Skin of body (tissue), 3 donors: ENCODE data around the gene CYP1A2. TPM values are rescaled to one million over a fixed set of nuclear protein-coding genes. Genes with fewer than 3 reads are reported as not detected.

Experiments
- DNase-seq: peaks from one replicate; lab custom pipeline; 2025; lab: John Stamatoyannopoulos, UW
- small RNA-seq: library from RNA; depleted of rRNA; stranded (forward); fragments of <200 nt; gene quantifications from one replicate; pipeline ENCODE3, GENCODE V24; 2014; ENCODE audit warnings: low replicate concordance
- total RNA-seq: library from RNA; depleted of rRNA; stranded (reverse); fragments of >200 nt; gene quantifications from one replicate; pipeline ENCODE4 v1.2.3, GENCODE V29; 2014

Gene CYP1A2
- total RNA-seq, 1 donor from 2014 or later = 0.10 TPM

GRCh38 chr15:74802862-74803447, 54.3 kb downstream of the CYP1A2 start:
- no peak for DNase-seq

- DNase-seq = no peak
Measured at GRCh38 chr15:74804935-74805334, 56.3 kb downstream of the CYP1A2 start.

Small RNA genes lying within 50 kb of the gene (small RNA-seq; reads per million reads assigned to genes)
- not detected for gene MIR4513

Other genes with a start within 250 kb of the CYP1A2 start
- 4.8 TPM for gene ARID3B, start 207.6 kb upstream of the CYP1A2 start, total RNA-seq
- gene CLK3, start 133.0 kb upstream of the CYP1A2 start, total RNA-seq = 41.1 TPM
- gene EDC3, start 52.8 kb upstream of the CYP1A2 start, total RNA-seq = 14.7 TPM
- 0.69 TPM for gene CYP1A1, start 23.3 kb upstream of the CYP1A2 start, total RNA-seq
- gene CSK, start 33.2 kb downstream of the CYP1A2 start, total RNA-seq = 21.4 TPM
- 0.20 TPM for gene LMAN1L, start 64.0 kb downstream of the CYP1A2 start, total RNA-seq
- gene CPLX3, start 77.8 kb downstream of the CYP1A2 start, total RNA-seq = 0.20 TPM
- gene ULK3, start 94.3 kb downstream of the CYP1A2 start, total RNA-seq = 23.4 TPM
- gene SCAMP2, start 124.5 kb downstream of the CYP1A2 start, total RNA-seq = 21.6 TPM
- gene MPI, start 141.2 kb downstream of the CYP1A2 start, total RNA-seq = 23.3 TPM
- gene FAM219B, start 158.0 kb downstream of the CYP1A2 start, total RNA-seq = 43.4 TPM
- gene COX5A, start 189.2 kb downstream of the CYP1A2 start, total RNA-seq = 56.3 TPM
- 2.1 TPM for gene RPP25, start 207.9 kb downstream of the CYP1A2 start, total RNA-seq
- gene SCAMP5, start 246.7 kb downstream of the CYP1A2 start, total RNA-seq = 3.2 TPM